Stimulated activated memory B cell treated with anti-CD40 and anti-IgM and Interleukin-4, amounts not matched to agents 10 μg/mL and 1 μg/mL and 100 μg/mL, for 72 hours (primary cell): ENCODE results near the gene HMX1.

Experiments used
- ATAC-seq: fragments of 150-1000 bp; cut with Tn5 transposase; 2 replicates; pipeline ENCODE4 v1.10.0; 2021
- H3K27ac Mint-ChIP-seq: one replicate; pipeline ENCODE4 v1.8.0; 2022; ENCODE audit warnings: mild to moderate bottlenecking, mixed read lengths
- H3K27me3 Mint-ChIP-seq: one replicate; pipeline ENCODE4 v1.8.0; 2022; ENCODE audit warnings: mixed read lengths
- H3K36me3 Mint-ChIP-seq: one replicate; pipeline ENCODE4 v1.8.0; 2022; ENCODE audit warnings: mixed read lengths
- H3K4me1 Mint-ChIP-seq: one replicate; pipeline ENCODE4 v1.8.0; 2022; ENCODE audit warnings: mixed read lengths
- H3K4me3 Mint-ChIP-seq: one replicate; pipeline ENCODE4 v1.8.0; 2022; ENCODE audit warnings: mild to moderate bottlenecking, moderate library complexity, mixed read lengths
- H3K9me3 Mint-ChIP-seq: one replicate; pipeline ENCODE4 v1.8.0; 2022; ENCODE audit warnings: mixed read lengths

Gene HMX1

DNA sequence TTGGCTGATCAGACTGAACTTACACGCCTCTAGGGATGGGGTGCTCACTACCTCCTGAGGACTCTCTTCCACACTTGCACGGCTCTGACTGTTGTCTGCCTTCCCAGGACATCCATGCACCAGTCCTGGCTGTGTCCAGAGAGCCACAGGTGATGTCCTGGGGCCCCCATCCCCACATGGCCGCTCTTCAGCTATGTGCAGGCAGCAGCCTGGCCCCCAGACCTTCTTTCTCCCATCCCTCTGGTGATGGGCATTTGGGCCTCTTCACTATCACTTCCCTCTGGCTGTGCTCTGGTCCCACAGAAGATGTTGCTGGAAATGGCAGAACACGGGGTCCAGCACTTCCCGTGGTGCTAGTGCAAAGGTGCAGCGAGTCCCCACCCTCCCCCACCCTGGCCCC lies 40.9 kb upstream of the HMX1 start:
- peaks cover 14% of the 10 kb centered on the region for H3K27me3 Mint-ChIP-seq
- no peaks in the 10 kb centered on the region for H3K4me1 Mint-ChIP-seq
- ATAC-seq, result no peak
- peaks cover 3% of the 10 kb centered on the region for H3K9me3 Mint-ChIP-seq
- H3K36me3 Mint-ChIP-seq, result no peaks in the 10 kb centered on the region
- no peak overlapping the region for H3K27ac Mint-ChIP-seq
- no peak overlapping the region for H3K4me3 Mint-ChIP-seq

DNA sequence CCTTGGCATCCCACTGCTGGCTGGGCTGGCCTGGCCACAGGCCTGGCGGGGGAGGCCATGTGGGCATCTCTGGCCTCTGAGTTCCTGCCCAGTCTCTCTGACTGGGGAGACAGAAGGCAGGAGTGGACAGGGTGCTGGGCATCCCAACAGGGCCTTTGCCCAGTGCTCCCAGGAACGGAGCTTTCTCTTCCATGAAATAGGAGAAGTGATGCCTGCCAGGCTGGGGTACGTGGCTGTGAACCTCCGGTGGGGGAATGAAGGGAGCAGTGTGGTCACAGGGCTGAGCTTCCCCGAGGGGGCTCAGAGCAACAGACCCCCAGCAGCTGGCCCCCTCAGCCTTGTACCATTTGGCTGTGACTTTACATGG lies 40.4 kb upstream of the HMX1 start:
- peaks cover 10% of the 10 kb centered on the region for H3K27me3 Mint-ChIP-seq
- no peak overlapping the region for H3K27ac Mint-ChIP-seq
- no peak overlapping the region for H3K4me3 Mint-ChIP-seq
- H3K9me3 Mint-ChIP-seq, result peaks cover 3% of the 10 kb centered on the region
- H3K36me3 Mint-ChIP-seq, result no peaks in the 10 kb centered on the region
- ATAC-seq, result no peak
- H3K4me1 Mint-ChIP-seq, result no peaks in the 10 kb centered on the region

DNA sequence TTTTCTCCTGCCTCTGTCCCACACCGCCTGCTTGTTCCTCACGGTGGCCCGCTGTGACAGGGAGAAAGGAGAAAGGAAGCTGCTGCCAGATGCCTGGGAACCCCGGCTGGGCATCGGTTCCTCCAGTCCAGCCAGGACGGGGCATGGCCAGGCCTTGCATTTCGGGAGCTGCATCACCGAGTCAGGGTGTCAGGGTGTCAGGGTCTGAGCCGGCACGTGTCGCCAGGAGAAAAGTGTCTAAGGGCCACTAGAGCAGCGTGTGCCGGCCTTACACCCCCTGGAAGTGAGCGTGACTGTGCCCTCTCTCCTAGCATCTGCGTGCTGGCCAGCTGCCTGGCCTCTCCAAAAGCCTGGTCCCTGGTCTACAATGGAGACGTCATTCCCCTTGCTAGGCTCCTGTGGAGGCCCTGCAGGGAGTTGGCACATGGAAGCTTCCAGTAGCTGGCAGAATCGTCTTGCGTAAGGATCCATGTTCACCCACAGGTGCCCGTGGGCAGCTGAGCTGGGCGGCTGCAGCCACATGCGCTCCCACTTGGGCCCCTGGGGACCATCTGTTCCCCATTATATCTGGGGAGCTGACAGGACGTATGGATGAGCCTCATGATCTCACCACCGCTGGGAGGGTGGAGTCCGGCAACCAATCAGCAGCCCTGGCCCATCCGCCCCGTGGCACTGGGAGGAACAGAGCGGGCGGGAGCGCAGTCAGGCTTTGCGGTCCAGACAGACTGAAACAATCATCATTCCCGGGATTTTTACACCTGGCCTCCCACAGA lies 39.9 kb upstream of the HMX1 start:
- no peaks in the 10 kb centered on the region for H3K36me3 Mint-ChIP-seq
- no peak for ATAC-seq
- peaks cover 10% of the 10 kb centered on the region for H3K27me3 Mint-ChIP-seq
- peaks cover 3% of the 10 kb centered on the region for H3K9me3 Mint-ChIP-seq
- no peaks in the 10 kb centered on the region for H3K4me1 Mint-ChIP-seq
- H3K4me3 Mint-ChIP-seq, result no peak overlapping the region
- no peak overlapping the region for H3K27ac Mint-ChIP-seq

DNA sequence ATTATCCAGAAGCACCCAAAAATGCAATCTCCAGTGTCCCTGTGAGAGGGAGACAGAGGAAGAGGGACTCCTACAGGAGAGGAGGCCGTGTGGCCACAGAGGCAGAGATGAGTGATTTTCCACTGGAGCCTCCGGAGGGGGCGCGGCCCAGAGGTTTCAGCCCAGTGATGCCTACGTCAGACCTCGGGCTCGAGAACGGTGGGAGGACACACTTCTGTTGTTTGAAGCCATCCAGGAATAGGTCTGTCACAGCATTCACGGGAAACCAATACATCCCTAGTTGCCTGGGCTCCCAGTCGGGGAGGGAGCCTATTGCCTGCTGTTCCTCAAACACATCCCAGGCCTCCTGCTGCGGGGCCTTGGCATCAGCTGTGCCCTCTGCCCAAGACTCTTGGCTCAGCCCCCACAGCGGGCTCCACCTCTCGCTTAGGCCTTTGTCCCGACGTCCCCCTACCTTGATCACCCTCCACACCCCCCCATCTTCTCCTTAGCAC lies 39.2 kb upstream of the HMX1 start:
- H3K4me3 Mint-ChIP-seq, result no peak overlapping the region
- peaks cover 3% of the 10 kb centered on the region for H3K9me3 Mint-ChIP-seq
- H3K4me1 Mint-ChIP-seq, result no peaks in the 10 kb centered on the region
- H3K27ac Mint-ChIP-seq, result no peak overlapping the region
- no peak for ATAC-seq
- H3K27me3 Mint-ChIP-seq, result peaks cover 10% of the 10 kb centered on the region
- H3K36me3 Mint-ChIP-seq, result no peaks in the 10 kb centered on the region

DNA sequence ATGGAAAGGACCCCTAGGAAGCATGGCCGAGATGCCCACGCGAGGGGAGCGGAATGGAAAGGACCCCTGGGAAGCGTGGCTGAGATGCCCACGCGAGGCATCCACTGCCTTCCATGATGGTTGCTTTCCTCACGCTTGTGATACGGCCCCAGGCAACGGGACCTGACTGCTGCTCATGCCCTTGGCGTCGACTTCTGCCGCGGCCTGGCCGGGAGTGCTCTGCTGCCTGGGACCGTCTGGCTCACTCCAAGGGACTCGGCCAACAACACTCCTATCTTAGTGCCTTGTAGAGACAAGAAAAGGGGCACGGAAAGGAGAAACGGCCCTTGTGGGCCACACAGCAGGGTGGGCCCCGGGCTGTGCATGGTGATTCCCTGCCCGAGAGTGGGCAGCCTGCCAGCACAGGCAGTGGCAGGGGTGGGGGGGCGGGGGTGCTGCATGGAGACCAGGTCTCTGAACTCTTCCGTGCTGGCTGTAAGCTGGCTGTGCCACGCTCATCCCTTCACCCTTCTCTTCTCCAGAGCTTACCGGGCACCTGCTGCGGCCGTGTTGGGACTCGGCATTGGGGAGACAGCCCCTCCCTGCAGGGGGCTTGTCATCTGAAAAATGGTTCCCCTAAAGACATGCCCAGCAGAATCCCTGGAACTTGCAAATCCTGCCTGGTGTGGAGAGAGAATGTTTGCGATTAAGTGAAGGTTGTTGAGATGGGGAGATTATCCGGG lies 38.6 kb upstream of the HMX1 start:
- no peak for ATAC-seq
- Mint-ChIP-seq H3K4me1 (no peaks in the 10 kb centered on the region), H3K36me3 (no peaks in the 10 kb centered on the region), H3K27me3 (peaks cover 10% of the 10 kb centered on the region), H3K27ac (no peak overlapping the region), H3K4me3 (no peak overlapping the region), H3K9me3 (peaks cover 3% of the 10 kb centered on the region)

DNA sequence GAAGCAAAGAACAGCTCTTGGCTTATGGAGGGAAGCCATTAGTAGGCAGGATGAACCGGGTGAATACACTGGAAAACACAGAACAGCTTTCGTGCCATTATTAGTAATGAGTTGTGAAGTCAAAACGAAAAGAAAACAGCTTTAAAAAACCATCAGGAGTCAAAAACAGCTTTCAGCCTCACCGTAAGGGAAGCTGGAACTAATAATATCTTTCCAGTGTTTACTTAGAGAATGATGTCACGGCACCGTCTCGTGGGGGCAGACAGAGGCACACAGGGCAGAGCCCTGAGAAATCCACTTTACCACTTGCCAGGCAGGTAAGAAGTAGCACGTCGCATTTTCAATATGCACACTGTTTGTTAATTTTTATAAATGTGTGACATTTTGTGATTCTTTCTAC lies 37.9 kb upstream of the HMX1 start:
- no peak for ATAC-seq
- Mint-ChIP-seq H3K36me3 (no peaks in the 10 kb centered on the region), H3K9me3 (peaks cover 3% of the 10 kb centered on the region), H3K27me3 (peaks cover 10% of the 10 kb centered on the region), H3K27ac (no peak overlapping the region), H3K4me1 (no peaks in the 10 kb centered on the region), H3K4me3 (no peak overlapping the region)

DNA sequence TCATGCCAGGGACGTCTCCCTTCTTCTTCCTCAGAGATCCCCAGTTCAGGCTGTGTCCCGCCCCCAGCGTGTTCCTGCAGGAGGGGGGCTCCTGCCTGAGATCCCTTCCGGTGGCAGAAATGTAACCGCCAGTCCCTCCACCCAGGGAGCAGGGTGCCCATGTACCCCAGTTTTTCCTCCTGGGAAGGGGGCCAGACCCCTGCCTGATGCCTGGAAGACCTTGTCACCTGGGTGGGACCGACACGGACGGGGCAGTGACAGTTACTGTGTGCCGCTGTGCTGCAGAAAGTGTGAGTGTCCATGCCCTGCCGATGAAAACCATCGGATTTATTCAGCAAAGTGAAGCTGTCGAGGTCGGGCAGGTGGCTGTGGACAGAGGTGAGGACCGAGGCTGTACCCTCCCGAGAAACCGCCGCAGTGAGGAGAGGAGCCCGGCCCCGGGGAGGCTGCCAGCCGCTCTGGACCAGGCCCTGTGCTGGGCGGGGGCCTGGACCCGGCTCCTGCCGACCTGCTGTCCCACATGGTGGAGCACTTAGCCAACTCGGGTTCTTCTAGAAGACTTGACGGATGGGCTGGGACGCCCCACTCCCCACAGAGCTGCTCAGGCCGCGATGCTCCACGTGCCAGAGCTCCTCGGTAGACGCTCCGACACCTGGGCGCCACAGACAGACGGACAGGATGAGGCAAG lies 36.7 kb upstream of the HMX1 start:
- Mint-ChIP-seq H3K27ac (no peak overlapping the region), H3K36me3 (no peaks in the 10 kb centered on the region), H3K4me3 (no peak overlapping the region), H3K9me3 (peaks cover 3% of the 10 kb centered on the region), H3K4me1 (no peaks in the 10 kb centered on the region), H3K27me3 (peaks cover 6% of the 10 kb centered on the region)
- no peak for ATAC-seq

DNA sequence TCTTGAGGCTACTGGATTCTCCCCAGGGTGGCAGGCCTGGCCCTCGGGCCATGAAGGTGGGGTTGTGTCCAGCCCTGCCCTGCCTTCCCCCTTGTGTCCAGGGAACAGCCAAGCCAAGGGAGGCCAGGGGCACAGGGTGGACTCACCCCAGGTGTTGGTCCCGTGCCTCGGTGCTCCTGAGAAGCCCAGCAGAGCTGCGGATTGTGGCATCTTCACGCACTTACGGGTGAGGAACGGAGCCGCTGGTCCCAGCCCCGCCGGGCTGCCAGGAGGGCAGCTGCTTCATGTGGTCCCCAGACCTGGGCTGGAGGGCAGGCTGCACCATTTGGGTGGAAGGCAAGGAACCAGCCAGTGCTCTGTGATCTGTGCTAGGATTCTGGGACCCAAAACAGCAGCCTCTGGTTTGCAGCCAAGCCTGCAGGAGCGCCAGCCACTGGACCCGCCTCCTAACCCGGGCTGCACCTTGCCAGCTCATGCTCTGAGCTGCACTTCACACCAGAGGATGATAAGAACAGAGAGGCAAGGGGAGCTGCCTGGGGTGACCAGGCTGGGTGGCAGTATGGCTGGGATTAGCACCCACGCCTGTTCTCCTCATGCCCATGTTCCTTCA lies 36.1 kb upstream of the HMX1 start:
- H3K4me1 Mint-ChIP-seq, result no peaks in the 10 kb centered on the region
- no peak for ATAC-seq

DNA sequence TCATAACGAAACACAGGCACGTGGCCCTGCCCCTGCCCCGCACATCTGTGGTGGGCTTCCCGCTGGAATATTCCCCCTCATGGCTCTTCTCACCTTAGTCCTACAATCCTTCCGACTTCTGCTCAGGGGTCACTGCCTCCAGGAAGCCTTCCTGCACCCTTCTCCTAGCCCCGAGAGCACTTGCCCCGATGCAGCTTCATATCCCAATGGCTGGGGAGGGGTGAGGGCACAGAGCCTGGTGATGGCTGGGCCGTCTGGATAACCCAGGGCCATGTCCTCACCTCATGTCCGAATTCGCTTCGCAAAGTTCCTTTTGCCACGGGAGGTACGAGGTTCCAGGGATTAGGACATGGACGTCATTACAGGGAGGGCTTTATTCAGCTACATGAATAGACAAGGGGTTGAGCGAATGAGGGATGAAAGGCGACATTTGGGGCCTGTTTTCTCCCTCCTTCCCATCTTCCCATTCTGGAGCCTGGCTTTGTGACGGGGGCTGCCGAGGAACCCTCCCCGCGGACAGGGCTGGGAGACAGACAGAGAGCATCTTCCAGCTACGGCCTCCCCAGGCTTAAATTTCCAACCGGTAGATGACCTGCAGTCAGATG lies 35.5 kb upstream of the HMX1 start:
- Mint-ChIP-seq H3K27ac (no peak overlapping the region), H3K4me1 (no peaks in the 10 kb centered on the region), H3K9me3 (peaks cover under 1% of the 10 kb centered on the region), H3K36me3 (no peaks in the 10 kb centered on the region), H3K27me3 (no peaks in the 10 kb centered on the region), H3K4me3 (no peak overlapping the region)
- ATAC-seq, result no peak

More for the DNA sequence above, 36.1 kb upstream of the HMX1 start:
- no peak overlapping the region for H3K4me3 Mint-ChIP-seq
- no peaks in the 10 kb centered on the region for H3K27me3 Mint-ChIP-seq
- no peak overlapping the region for H3K27ac Mint-ChIP-seq
- no peaks in the 10 kb centered on the region for H3K36me3 Mint-ChIP-seq
- H3K9me3 Mint-ChIP-seq, result no peaks in the 10 kb centered on the region

DNA sequence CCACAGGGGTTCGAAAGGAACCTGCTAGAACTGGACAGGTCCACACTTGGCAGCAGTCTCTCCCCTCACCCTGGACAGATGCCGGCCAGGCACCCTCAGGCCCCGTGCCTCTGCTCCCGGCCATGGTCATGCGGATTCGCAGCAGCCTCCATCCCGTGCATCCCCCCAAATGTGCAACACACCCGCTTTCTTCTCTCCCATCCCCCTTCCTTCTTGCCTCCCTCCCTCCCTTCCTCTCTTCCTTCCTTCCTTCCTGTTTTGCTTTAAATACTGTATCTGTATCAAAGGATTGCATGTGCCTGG lies 35.0 kb upstream of the HMX1 start:
- no peaks in the 10 kb centered on the region for H3K36me3 Mint-ChIP-seq
- no peaks in the 10 kb centered on the region for H3K4me1 Mint-ChIP-seq
- no peak overlapping the region for H3K27ac Mint-ChIP-seq
- H3K27me3 Mint-ChIP-seq, result no peaks in the 10 kb centered on the region
- no peak overlapping the region for H3K4me3 Mint-ChIP-seq
- ATAC-seq, result no peak
- peaks cover 3% of the 10 kb centered on the region for H3K9me3 Mint-ChIP-seq

DNA sequence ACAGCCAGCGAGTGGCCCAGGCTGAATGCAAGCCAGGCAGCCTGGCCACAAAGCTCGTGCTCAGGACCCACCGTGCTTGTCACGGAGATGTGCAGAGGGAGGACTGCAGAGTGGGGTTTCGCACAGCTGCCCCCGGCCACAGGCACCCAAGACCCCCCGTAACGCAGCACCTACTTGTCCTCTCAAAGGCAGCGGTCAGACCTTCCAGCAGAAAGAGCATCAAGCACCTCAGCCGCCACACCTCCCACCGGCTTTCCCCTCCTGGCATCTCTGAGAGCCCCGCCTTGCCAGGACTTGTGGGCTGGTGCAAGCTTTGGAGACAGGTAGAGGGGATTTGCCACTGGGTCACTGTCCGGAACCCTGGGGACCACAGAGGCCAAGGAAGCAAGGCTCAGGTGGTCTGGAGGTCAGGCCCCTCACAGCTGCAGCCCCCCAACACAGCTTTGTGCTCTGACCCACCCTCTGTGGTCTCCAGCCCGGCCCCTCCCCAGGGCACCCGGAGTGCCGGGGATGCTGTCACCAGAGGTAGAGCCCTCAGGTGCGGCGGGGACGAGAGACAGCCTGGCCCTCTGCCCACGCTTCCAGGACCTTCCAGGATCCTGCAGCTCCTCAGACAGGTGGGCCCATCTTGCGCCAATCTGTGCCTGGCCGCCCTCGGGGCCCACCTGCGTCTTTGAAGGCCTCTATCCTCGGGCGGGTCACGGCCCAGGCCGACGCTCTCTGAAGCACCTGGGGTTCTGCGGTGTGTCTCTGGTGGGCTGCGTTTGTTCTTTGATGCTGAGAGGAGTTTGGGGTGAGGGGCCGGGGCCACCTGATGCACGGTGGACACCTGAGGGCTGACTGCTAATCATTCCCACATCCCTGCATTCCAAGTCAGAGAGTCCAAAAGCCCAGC lies 34.4 kb upstream of the HMX1 start:
- no peaks in the 10 kb centered on the region for H3K27me3 Mint-ChIP-seq
- no peak for ATAC-seq
- H3K4me3 Mint-ChIP-seq, result no peak overlapping the region

DNA sequence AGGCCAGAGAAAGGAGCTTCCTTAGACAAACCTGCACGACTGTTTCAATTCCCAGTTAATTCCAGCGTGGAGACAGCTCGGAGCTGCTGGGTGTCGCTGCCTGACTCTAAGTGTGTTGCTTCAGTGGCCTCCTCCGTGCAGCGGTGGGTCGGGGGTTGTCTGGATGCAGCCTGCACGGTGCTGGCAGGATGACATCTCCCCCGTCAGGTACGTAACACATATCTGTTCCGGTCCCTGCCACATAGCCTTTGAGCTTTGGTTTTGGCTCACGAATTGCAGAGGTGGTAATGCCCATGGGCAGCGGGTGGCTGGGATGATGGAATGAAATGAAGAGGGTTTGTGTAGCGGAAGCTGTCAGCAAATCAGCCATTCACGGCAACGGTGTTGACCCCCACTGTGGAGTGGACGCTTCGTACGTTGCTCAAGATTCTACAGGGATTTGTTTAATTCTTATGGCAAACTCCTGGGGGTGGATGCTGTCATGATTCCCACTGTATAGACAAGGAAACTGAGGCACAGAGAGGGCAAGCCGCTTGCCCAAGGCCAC lies 33.7 kb upstream of the HMX1 start:
- Mint-ChIP-seq H3K4me1 (no peaks in the 10 kb centered on the region), H3K36me3 (no peaks in the 10 kb centered on the region), H3K4me3 (no peak overlapping the region), H3K9me3 (peaks cover 6% of the 10 kb centered on the region), H3K27me3 (no peaks in the 10 kb centered on the region), H3K27ac (no peak overlapping the region)
- ATAC-seq, result no peak

More for the DNA sequence above, 34.4 kb upstream of the HMX1 start:
- Mint-ChIP-seq H3K27ac (no peak overlapping the region), H3K36me3 (no peaks in the 10 kb centered on the region), H3K9me3 (peaks cover 6% of the 10 kb centered on the region), H3K4me1 (no peaks in the 10 kb centered on the region)

DNA sequence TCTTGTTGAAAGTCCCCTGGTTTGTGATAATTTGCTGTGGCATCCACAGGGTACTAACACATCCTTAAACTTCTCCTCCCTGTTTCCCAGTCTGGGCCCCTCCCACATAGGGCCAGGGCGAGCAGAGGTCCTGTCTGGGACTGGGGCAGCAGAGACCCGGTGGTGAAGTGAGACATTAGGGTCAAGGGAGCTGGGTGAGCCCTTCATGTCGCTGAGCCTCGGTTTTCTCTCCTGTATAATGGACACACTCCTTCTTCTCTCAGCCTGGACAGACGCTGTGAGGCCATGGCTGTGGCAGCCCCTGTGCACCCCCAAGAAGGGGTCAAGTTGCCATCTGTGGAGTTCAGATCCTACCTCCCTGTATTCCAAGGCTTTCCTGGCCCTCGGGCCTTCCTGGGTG lies 33.0 kb upstream of the HMX1 start:
- no peaks in the 10 kb centered on the region for H3K36me3 Mint-ChIP-seq
- peaks cover 6% of the 10 kb centered on the region for H3K9me3 Mint-ChIP-seq
- no peak for ATAC-seq
- H3K4me3 Mint-ChIP-seq, result no peak overlapping the region
- H3K4me1 Mint-ChIP-seq, result no peaks in the 10 kb centered on the region
- H3K27ac Mint-ChIP-seq, result no peak overlapping the region
- H3K27me3 Mint-ChIP-seq, result no peaks in the 10 kb centered on the region

DNA sequence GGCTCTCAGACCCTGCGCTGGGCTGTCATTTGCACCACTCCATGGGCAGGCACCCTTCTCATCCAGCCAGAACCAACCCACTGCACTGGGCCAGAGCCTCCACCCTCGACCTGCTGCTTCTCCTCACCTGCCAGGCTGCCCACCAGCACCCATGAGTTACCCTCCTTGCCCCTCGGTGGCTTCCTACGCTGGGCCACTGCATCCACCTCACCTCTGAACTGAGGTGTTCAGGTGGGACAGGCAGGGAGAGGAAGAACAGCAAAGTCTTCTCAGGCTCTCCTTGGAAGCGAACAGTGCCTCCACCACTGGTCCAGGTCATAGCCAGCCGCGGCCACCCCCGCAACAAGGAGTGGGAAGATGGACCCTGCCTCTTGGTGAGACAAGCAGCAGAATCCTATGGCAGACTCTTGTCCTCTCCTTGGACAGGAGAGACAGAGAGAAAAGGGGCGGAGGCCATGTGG lies 32.4 kb upstream of the HMX1 start:
- no peaks in the 10 kb centered on the region for H3K36me3 Mint-ChIP-seq
- H3K27ac Mint-ChIP-seq, result no peak overlapping the region
- no peak overlapping the region for H3K4me3 Mint-ChIP-seq
- H3K4me1 Mint-ChIP-seq, result no peaks in the 10 kb centered on the region
- H3K9me3 Mint-ChIP-seq, result peaks cover 6% of the 10 kb centered on the region
- ATAC-seq, result no peak
- H3K27me3 Mint-ChIP-seq, result no peaks in the 10 kb centered on the region
